T47D (cell line): Measurements from ENCODE around the gene CPNE1.

Experiments
- DNase-seq, 2 experiments: peaks; one replicate each; pipeline versions ENCODE4 v3.0.0 to v3.0.0-alpha.2; 2011 to 2012; ENCODE audit warnings: low read depth in 1 of 2, low spot score in 1 of 2
- JUND ChIP-seq: IDR thresholded peaks from 2 replicates; pipeline ENCODE4 v1.6.1; 2012; ENCODE audit warnings: low read depth
- in situ Hi-C: cut with HindIII; loops from 2 replicates; pipeline ENCODE4 v1.10.0; 2016; ENCODE audit warnings: low sequenced_read_pairs, low pct_unique_long_range_greater_than_20kb

The CPNE1 gene

DNA sequence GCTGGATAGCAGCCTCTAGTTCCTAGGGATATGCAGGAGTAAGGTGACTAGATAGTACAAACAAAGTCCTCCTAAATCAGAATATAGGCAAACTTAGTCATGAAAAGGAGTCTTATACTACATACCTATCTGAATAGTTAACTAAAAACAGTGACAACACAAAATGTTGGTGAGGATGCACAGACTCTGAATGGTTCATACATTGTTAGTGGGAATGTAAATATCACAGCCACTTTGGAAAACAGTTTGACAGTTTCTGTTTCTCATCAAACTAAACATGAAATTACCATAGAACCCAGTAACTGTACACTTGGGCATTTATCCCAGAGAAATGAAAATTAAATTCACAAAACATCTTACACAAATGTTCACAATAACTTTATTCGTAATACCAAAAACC lies 17.3 kb upstream of the CPNE1 start:
- in situ Hi-C loops = no loop called here
- DNase-seq = no peak
- TF ChIP-seq JUND = no peak

DNA sequence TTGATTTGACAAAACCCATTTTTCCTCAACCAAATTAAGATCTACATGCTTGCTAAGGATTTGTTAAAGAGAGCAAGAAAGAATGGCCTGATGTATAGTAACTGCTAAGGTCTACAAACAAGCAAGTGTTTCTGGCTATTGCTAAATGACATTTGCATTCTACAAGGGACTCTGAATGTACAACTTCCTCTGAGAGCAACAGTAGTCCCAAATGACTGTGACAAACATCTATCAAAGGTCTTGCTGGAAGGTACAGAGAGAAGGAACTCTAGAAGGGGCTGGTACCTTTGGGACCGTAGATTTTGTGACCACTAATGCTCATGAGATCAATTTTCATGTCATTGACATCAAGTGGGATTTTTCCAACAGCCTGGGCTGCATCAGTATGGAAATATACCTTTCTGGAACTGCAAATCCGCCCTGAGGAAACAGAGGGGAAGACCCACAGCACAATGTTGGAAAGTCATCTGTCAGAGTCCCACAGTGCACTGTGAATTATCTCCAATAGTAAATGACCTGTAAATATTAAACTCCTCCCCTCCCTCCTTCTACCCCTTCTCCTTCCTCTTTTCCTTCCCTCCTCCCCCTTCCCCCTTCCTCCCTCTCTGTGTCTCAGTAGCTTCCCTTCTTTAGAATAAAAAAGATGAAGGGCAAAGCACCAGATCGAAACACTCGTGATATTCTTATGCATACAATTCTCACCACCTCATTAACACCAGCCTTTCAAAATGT lies 15.9 kb upstream of the CPNE1 start:
- DNase-seq = no peak
- no peak for TF ChIP-seq JUND
- in situ Hi-C loops = no loop called here

DNA sequence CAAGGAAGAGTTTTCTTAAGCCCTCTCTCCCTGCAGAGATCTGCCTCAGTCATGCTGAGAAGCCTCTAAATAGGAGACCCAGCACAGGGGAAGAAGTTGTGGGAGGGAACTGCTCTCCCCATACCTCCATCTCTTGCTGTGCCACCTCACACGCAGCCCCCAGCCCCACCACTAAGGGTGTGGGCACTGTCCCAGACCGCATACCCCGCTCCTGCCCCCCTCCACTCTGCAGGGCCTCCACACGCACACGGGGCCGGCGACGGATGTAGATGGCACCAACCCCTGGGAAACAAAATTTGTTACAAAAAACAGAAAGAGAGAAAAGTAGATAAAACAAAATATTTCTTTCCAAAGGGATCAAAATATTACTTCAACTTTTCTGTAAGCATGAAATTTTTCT lies 10.2 kb upstream of the CPNE1 start:
- in situ Hi-C loops = no loop called here
- TF ChIP-seq JUND = no peak
- no peak for DNase-seq

DNA sequence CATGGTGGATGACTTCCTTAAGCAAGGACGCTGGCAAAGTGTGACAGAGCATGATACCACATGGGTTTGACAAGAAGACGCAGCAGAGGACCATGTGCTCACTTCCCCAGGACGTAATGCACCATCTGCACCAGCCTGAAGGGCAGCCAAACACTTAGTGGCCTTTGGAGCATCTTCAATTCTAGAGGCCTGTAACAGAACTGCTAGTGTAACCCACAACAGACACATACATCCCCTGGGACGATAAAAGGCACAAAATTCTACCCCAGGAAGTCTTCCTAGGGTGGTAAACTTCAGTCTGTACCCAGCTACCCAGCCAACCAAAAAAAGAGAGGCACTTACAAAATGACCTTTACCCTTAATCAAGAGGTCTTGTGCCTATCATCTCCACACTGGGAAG lies 9.2 kb upstream of the CPNE1 start:
- in situ Hi-C loops = no loop called here
- no peak for TF ChIP-seq JUND
- DNase-seq = no peak

DNA sequence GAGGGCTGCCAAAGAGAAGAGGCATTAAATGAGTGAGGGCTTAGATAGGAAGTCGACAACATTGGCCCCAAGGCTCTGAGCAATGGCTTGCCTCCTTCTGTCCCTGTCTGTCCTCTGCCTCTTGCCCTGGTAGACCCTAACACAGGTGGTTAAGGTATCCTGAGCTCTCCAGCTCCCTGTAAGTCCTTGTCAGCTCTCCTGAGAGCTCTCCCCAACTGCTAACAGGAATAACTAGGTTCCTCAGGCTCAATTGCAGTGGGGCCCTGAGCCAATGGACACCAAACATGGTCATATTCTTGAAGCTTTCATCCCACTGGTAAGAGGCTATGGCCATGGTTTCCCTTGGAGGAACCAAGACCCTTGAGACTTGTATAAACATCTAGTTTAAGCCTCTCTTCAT lies 5.0 kb upstream of the CPNE1 start:
- in situ Hi-C loops = no loop called here

DNA sequence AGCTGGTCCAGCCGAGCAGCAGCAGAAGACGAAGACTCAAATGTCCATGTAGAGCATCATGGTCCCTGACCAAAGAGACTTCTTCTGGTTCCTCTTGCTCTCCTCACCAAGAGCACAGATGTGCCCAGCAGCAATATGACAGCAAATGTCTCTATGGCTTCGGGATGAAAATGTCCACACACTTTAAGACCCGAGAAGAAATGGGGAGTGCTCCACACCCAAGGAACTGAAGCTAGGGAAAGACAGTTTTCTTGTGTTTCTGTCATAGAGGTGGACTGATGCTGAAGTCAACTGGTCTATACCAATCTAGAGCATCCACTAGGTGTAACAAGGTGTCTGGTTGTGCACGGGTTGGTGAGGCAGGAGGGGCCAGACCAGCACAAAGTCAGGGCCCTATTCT lies 4.5 kb upstream of the CPNE1 start:
- no peak for TF ChIP-seq JUND
- in situ Hi-C loops = no loop called here
- no peak for DNase-seq

More for the DNA sequence above, 5.0 kb upstream of the CPNE1 start:
- no peak for DNase-seq
- no peak for TF ChIP-seq JUND

DNA sequence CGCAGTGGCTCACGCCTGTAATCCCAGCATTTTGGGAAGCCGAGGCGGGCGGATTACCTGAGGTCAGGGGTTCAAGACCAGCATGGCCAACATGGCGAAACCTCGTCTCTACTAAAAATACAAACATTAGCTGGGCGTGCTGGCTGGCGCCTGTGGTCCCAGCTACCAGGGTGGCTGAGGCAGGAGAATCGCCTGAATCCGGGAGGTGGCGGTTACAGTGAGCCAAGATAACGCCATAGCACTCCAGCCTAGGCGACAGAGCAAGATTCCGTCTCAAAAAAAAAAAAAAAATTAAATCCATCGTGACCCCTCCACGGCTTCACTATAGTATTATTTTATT lies 1.2 kb upstream of the CPNE1 start:
- in situ Hi-C loops = no loop called here
- TF ChIP-seq JUND = no peak
- no peak for DNase-seq

DNA sequence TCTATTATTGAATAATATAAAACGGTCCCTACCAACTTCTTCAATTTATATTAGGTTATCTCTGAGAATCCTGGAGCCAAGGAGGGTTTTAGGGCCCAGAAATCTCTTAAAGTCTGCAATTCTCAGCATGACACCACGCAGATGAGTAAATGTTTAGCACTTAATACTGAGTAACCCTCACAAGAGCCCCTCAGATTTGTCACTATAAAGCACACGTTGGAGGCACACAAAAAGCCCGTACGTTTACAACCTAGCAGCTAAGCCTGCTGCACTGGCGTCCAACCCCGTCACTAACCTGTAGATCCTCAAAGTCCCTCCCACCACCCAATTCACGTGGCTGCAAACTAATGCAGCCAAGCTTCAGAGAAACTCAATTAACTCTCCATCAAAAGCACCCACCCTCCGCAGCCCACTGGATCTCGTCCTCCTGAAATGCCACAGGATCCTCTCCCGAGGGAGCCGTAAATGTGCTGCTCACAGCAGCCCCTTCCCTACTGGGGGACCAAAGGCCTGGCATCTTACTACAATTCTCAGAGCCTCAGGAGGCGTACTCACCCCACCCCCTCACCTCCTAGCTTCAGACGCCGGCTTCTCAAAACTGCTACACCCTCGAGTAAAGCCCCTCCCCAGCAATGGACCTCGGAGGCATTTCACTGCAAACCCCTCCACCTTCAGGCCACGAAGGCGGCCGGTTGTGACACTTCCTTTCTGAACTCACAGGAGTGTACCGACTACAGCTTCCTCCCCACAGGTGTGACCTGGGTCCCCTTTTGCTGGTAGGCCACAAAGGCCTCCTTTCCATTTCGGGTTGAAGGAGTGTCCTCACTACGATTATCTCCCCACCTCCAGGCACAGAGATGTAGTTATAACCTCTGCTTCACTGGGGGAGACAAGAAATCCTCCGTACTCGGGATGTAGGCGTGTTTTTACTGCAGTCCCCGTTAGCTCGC lies 909 bp downstream of the CPNE1 start:
- in situ Hi-C loops = no loop called here
- peak; percentile 26 to 59 for DNase-seq

DNA sequence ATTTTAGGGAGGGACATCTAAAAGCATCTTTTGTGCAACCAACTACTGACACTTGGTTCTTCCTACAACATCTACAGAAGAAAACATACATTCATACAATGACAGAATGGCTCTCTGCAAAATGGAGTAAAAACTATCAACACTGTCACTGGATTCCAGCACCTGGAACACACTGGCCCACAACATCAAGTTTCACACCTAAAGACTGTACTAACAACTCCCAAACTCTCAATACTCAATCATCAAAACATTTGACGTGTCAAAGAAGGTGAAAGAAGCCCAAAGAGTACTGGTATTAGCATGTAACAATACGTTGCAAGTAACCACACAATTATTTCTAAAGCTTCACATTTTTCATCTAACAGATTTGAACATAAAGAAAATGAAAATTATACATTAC lies 2.1 kb downstream of the CPNE1 start:
- no peak for DNase-seq
- in situ Hi-C loops = no loop called here

More for the DNA sequence above, 909 bp downstream of the CPNE1 start:
- no peak for TF ChIP-seq JUND

DNA sequence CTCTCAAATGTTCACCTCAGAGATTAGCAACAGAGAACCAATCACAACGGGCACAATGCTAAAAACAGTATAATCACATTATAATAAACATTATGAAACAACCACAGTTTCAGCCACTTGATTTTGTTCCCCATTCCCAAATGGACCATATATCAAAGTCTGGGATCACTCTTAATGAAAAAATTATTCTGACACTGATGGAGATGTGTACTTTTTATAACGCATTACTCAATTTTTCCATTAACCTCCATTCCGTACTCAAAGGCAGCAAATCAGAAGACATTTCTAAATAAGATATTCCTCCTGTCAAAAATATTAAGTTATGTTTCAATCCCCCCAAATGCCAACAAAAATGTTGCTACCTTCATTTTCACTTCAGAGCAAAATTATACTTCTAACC lies 2.8 kb downstream of the CPNE1 start:
- in situ Hi-C loops = no loop called here
- no peak for DNase-seq
- no peak for TF ChIP-seq JUND

More for the DNA sequence above, 2.1 kb downstream of the CPNE1 start:
- TF ChIP-seq JUND = no peak

DNA sequence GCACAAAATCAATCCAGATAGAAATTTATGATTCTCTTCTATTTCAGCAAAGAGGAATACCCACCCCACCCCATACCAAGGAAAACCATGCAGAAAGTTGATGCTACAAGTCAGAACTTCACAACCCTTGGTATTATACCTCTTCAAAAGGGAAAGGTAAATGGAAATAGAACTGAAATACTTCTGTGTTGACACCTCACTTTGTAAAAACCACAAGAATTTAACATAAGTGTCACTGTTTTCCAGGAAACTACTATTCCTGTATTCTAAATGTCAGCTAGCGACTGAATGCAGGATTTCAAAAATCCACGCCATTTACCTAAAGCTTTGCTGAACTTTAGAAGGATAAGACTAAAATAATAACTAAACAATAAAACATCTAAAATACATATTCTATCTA lies 3.6 kb downstream of the CPNE1 start:
- no peak for TF ChIP-seq JUND
- DNase-seq = no peak
- in situ Hi-C loops = no loop called here

DNA sequence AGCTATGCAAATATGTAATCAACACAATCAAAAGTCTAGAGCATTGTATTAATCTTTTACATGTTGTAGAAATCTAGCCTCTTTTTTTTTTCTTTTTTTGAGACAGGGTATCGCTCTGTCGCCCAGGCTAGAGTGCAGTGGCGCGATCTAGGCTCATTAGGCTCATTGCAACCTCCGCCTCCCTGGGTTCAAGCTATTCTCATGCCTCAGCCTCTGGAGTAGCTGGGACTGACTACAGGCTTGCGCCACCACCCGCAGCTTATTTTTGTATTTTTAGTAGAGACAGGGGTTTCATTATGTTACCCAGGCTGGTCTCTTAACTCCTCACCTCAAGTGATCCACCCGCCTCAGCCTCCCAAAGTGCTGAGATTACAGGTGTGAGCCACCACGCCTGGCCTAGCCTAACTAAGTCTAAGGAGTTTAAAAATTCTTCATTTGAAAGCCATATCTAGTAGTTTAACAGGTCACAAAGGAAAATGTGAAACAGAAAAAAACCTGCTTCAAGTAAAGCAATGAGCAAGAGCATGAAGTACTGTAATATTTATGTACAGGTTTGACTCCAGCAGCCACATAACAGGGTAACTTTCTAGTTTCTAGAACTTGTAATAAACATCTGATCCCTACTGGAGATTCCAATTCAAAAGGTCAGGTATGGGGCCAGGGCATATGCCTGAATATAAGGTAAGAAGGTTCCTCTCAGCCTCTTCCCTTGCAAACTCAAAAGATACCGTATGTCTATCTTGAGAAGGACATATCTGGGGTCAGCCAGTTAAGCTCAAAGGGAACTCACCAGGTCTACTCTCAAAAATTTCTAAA lies 4.4 kb downstream of the CPNE1 start:
- in situ Hi-C loops = no loop called here
- no peak for TF ChIP-seq JUND
- no peak for DNase-seq
